HEK293 (cell line): ENCODE results near the gene CKS2.

Source experiments
- CTCF ChIA-PET: fragments of 350-600 bp; formaldehyde crosslinking; extraction: SDS; loops from one replicate; lab custom pipeline; 2021; ENCODE audit warnings: antibody characterized with exemption; lab: Yijun Ruan, JAX
- POLR2A ChIA-PET: fragments of 300-600 bp; formaldehyde crosslinking; extraction: SDS; loops from one replicate; lab custom pipeline; 2020; ENCODE audit warnings: antibody characterized with exemption, inconsistent platforms; lab: Yijun Ruan, JAX
- H3K27ac ChIP-seq: fragments of 200-500 bp; sonication (Bioruptor generic); 2 replicates; pipeline ENCODE4 v1.5.1; 2014; ENCODE audit warnings: low read depth, low read length, control low read depth, inconsistent platforms; ENCODE audit errors: extremely low read depth
- H3K36me3 ChIP-seq, 2 experiments: fragments of 200-500 bp in 1 of 2; sonication (Bioruptor generic) in 1 of 2; 1 replicate in 1 of 2; 2 replicates in 1 of 2; pipeline ENCODE4 v1.5.1; 2014 to 2017; ENCODE audit warnings: inconsistent platforms in 2 of 2, low read length in 2 of 2; ENCODE audit not compliant: control insufficient read depth in 2 of 2, insufficient read depth in 1 of 2
- H3K4me1 ChIP-seq: fragments of 200-500 bp; sonication (Bioruptor generic); 2 replicates; pipeline ENCODE4 v1.5.1; 2014; ENCODE audit warnings: mild to moderate bottlenecking, low read length, inconsistent platforms; ENCODE audit not compliant: control insufficient read depth, insufficient read depth
- H3K4me3 ChIP-seq: 2 replicates; pipeline ENCODE4 v1.5.1; 2011; ENCODE audit warnings: low read depth, mild to moderate bottlenecking, control low read depth, low read length, moderate library complexity
- H3K9me3 ChIP-seq: fragments of 200-500 bp; sonication (Bioruptor generic); 2 replicates; pipeline ENCODE4 v1.5.1; 2014; ENCODE audit warnings: low read depth, low read length, inconsistent platforms; ENCODE audit not compliant: control insufficient read depth, insufficient read depth
- CTCF ChIP-seq: fragments of 450-650 bp; formaldehyde crosslinking; IDR thresholded peaks from 2 replicates; pipeline ENCODE4 v1.5.1; 2016; ENCODE audit warnings: missing biosample characterization, missing genetic modification characterization
- KLF1 ChIP-seq: fragments of 450-650 bp; formaldehyde crosslinking; IDR thresholded peaks from 2 replicates; pipeline ENCODE4 v1.5.1; 2016; ENCODE audit warnings: missing biosample characterization, missing genetic modification characterization
- KLF10 ChIP-seq: fragments of 450-650 bp; IDR thresholded peaks from 2 replicates; pipeline ENCODE4 v1.5.1; 2018; ENCODE audit warnings: missing biosample characterization, mild to moderate bottlenecking, missing genetic modification characterization
- PRDM10 ChIP-seq: fragments of 450-650 bp; formaldehyde crosslinking; IDR thresholded peaks from 2 replicates; pipeline ENCODE4 v1.5.1; 2016; ENCODE audit warnings: missing biosample characterization, missing genetic modification characterization
- ZNF184 ChIP-seq: fragments of 450-650 bp; IDR thresholded peaks from 2 replicates; pipeline ENCODE4 v1.5.1; 2018; ENCODE audit warnings: missing biosample characterization, mild to moderate bottlenecking, missing genetic modification characterization
- ZNF202 ChIP-seq: fragments of 450-650 bp; formaldehyde crosslinking; IDR thresholded peaks from 2 replicates; pipeline ENCODE4 v1.5.1; 2016; ENCODE audit warnings: missing biosample characterization, missing genetic modification characterization, borderline replicate concordance
- ZNF48 ChIP-seq: fragments of 450-650 bp; formaldehyde crosslinking; IDR thresholded peaks from 2 replicates; pipeline ENCODE4 v1.5.1; 2016; ENCODE audit warnings: missing biosample characterization, missing genetic modification characterization
- ZNF549 ChIP-seq: fragments of 450-650 bp; IDR thresholded peaks from 2 replicates; pipeline ENCODE4 v1.5.1; 2018; ENCODE audit warnings: missing biosample characterization, missing genetic modification characterization, mild to moderate bottlenecking, inconsistent platforms, moderate library complexity
- ZNF561 ChIP-seq: fragments of 450-650 bp; IDR thresholded peaks from 2 replicates; pipeline ENCODE4 v1.5.1; 2018; ENCODE audit warnings: missing biosample characterization, missing genetic modification characterization, borderline replicate concordance
- ZNF639 ChIP-seq: fragments of 450-650 bp; formaldehyde crosslinking; IDR thresholded peaks from 2 replicates; pipeline ENCODE4 v1.5.1; 2016; ENCODE audit warnings: missing biosample characterization, missing genetic modification characterization
- ZNF645 ChIP-seq: fragments of 450-650 bp; formaldehyde crosslinking; IDR thresholded peaks from 2 replicates; pipeline ENCODE4; 2016; ENCODE audit warnings: missing biosample characterization, missing genetic modification characterization
- ZNF704 ChIP-seq: fragments of 450-650 bp; formaldehyde crosslinking; IDR thresholded peaks from 2 replicates; pipeline ENCODE4 v1.5.1; 2016; ENCODE audit warnings: missing biosample characterization, missing genetic modification characterization
- TF ChIP-seq, protein P1 (sequence below): fragments of 450-650 bp; formaldehyde crosslinking; optimal IDR thresholded peaks from 2 replicates; pipeline ENCODE3; 2016; ENCODE audit warnings: missing biosample characterization, mild to moderate bottlenecking, missing genetic modification characterization
- TF ChIP-seq, protein P2 (sequence below): fragments of 450-650 bp; formaldehyde crosslinking; IDR thresholded peaks from 2 replicates; pipeline ENCODE4 v1.5.1; 2016; ENCODE audit warnings: missing biosample characterization, missing genetic modification characterization, borderline replicate concordance
- TF ChIP-seq, protein P3 (sequence below): IDR thresholded peaks from 2 replicates; pipeline ENCODE4 v1.6.1; 2011; ENCODE audit warnings: mild to moderate bottlenecking, low read depth, low read length, borderline replicate concordance

CKS2 gene

GRCh38 chr9:89311346-89312221, 589 bp downstream of the CKS2 start (continued):
- TF ChIP-seq ZNF639 (no peak), ZNF48 (tag by site-specific recombination) (no peak), CTCF (tag by site-specific recombination) (no peak)

GRCh38 chr9:89312222-89312571, 1.2 kb downstream of the CKS2 start:
- Histone ChIP-seq H3K4me3 (peak overlapping the region; percentile 95), H3K27ac (no peak overlapping the region), H3K36me3 (peaks cover 11 to 49% of the 10 kb centered on the region in 2 experiments; a peak in 2 of 3 replicates), H3K9me3 (no peaks in the 10 kb centered on the region), H3K4me1 (peaks cover 5% of the 10 kb centered on the region; the same call in 1 of the 2 replicates)
- CTCF ChIA-PET: no interaction called here
- no peak for TF ChIP-seq ZNF704
- no peak for TF ChIP-seq ZNF549 (tag by site-specific recombination)
- TF ChIP-seq ZNF561: no peak
- TF ChIP-seq ZNF202 (tag by site-specific recombination): no peak
- peak; percentile 73 for TF ChIP-seq PRDM10 (tag by site-specific recombination)
- TF ChIP-seq, protein P1, sequence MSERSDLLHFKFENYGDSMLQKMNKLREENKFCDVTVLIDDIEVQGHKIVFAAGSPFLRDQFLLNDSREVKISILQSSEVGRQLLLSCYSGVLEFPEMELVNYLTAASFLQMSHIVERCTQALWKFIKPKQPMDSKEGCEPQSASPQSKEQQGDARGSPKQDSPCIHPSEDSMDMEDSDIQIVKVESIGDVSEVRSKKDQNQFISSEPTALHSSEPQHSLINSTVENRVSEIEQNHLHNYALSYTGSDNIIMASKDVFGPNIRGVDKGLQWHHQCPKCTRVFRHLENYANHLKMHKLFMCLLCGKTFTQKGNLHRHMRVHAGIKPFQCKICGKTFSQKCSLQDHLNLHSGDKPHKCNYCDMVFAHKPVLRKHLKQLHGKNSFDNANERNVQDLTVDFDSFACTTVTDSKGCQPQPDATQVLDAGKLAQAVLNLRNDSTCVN (tag by site-specific recombination): no peak
- POLR2A ChIA-PET: interaction anchor here (1.2 to 2.1 kb wide), 3 partner anchors 11 to 293 kb away, joined by 3 to 4 read pairs (median 4); partner anchors contain the start of gene GADD45G

DNA sequence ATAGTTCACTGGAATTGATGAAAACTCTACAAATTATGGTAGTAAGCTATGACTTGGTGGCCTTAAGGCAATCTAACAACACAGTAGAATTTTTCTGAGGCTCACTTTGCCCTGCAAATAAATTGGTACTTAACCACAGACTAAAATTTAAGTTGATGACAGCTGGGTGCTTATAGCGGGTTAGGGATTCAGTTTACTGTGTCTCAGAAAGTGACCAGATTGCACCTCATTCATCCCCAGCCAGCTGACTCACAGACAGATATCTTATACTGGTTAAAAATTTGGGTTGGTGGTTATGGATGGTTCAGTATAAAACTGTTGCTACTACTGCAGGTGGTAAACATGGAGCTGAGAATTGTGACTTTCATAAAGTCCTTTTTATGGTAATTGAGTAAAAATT, 2.8 kb downstream of the CKS2 start:
- Histone ChIP-seq H3K27ac (peak overlapping the region; percentile 13; the same call in 1 of the 2 replicates), H3K4me1 (peaks cover 5% of the 10 kb centered on the region; the same call in 1 of the 2 replicates), H3K4me3 (peak overlapping the region; percentile 95), H3K36me3 (peaks cover 11 to 54% of the 10 kb centered on the region in 2 experiments; a peak in 2 of 3 replicates), H3K9me3 (no peaks in the 10 kb centered on the region)
- ChIA-PET POLR2A (interaction anchor here (0.9 kb wide), 1 partner anchor 11 kb away, joined by 3 read pairs; no protein-coding TSS in a partner anchor), CTCF (interaction anchor here (0.5 to 1.1 kb wide), 2 partner anchors 8 to 19 kb away, joined by 3 read pairs; no protein-coding TSS in a partner anchor)
- no peak for TF ChIP-seq KLF10 (tag by site-specific recombination)
- TF ChIP-seq KLF1 (tag by site-specific recombination): no peak
- no peak for TF ChIP-seq ZNF645 (tag by site-specific recombination)
- TF ChIP-seq, protein P2, sequence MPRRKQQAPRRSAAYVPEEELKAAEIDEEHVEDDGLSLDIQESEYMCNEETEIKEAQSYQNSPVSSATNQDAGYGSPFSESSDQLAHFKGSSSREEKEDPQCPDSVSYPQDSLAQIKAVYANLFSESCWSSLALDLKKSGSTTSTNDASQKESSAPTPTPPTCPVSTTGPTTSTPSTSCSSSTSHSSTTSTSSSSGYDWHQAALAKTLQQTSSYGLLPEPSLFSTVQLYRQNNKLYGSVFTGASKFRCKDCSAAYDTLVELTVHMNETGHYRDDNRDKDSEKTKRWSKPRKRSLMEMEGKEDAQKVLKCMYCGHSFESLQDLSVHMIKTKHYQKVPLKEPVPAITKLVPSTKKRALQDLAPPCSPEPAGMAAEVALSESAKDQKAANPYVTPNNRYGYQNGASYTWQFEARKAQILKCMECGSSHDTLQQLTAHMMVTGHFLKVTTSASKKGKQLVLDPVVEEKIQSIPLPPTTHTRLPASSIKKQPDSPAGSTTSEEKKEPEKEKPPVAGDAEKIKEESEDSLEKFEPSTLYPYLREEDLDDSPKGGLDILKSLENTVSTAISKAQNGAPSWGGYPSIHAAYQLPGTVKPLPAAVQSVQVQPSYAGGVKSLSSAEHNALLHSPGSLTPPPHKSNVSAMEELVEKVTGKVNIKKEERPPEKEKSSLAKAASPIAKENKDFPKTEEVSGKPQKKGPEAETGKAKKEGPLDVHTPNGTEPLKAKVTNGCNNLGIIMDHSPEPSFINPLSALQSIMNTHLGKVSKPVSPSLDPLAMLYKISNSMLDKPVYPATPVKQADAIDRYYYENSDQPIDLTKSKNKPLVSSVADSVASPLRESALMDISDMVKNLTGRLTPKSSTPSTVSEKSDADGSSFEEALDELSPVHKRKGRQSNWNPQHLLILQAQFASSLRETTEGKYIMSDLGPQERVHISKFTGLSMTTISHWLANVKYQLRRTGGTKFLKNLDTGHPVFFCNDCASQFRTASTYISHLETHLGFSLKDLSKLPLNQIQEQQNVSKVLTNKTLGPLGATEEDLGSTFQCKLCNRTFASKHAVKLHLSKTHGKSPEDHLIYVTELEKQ (tag by site-specific recombination): no peak
- no peak for TF ChIP-seq ZNF184 (tag by site-specific recombination)
- TF ChIP-seq, protein P3, sequence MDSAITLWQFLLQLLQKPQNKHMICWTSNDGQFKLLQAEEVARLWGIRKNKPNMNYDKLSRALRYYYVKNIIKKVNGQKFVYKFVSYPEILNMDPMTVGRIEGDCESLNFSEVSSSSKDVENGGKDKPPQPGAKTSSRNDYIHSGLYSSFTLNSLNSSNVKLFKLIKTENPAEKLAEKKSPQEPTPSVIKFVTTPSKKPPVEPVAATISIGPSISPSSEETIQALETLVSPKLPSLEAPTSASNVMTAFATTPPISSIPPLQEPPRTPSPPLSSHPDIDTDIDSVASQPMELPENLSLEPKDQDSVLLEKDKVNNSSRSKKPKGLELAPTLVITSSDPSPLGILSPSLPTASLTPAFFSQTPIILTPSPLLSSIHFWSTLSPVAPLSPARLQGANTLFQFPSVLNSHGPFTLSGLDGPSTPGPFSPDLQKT: no peak
